HG02798 (cell line): ENCODE data around the gene KCNIP1.
A peak's percentile ranks its signal among the peaks of the same experiment; 100 is the strongest.

Source experiments
- ATAC-seq: cut with Tn5 transposase; IDR thresholded peaks from one replicate; pipeline ENCODE4 v1.9.1; 2021; ENCODE audit warnings: mild to moderate bottlenecking; ENCODE audit not compliant: unreplicated experiment, poor library complexity

The KCNIP1 gene

GRCh38 chr5:170636801-170637477 lies 133.1 kb downstream of the KCNIP1 start:
- ATAC-seq: no peak

GRCh38 chr5:170638051-170638450 lies 134.2 kb downstream of the KCNIP1 start:
- no peak for ATAC-seq

GRCh38 chr5:170638454-170639220 lies 134.8 kb downstream of the KCNIP1 start:
- ATAC-seq: peak; percentile 70

GRCh38 chr5:170639221-170639925 lies 135.6 kb downstream of the KCNIP1 start:
- ATAC-seq: no peak

- no peak for ATAC-seq
Measured at GRCh38 chr5:170640731-170641588, 137.1 kb downstream of the KCNIP1 start.

- ATAC-seq: no peak
Measured at GRCh38 chr5:170641589-170642031, 137.8 kb downstream of the KCNIP1 start.

- no peak for ATAC-seq
Measured at GRCh38 chr5:170642066-170642735, 138.4 kb downstream of the KCNIP1 start.

GRCh38 chr5:170642776-170643436 lies 139.1 kb downstream of the KCNIP1 start:
- ATAC-seq: no peak

GRCh38 chr5:170643591-170643990 lies 139.8 kb downstream of the KCNIP1 start:
- no peak for ATAC-seq

- ATAC-seq: no peak
Measured at GRCh38 chr5:170644501-170644900, 140.7 kb downstream of the KCNIP1 start.

- ATAC-seq: no peak
Measured at GRCh38 chr5:170648541-170648940, 144.7 kb downstream of the KCNIP1 start.

- no peak for ATAC-seq
Measured at GRCh38 chr5:170650850-170651249, 147.0 kb downstream of the KCNIP1 start.

GRCh38 chr5:170651604-170652277 lies 147.9 kb downstream of the KCNIP1 start:
- no peak for ATAC-seq

- no peak for ATAC-seq
Measured at GRCh38 chr5:170655476-170655875, 151.7 kb downstream of the KCNIP1 start.

GRCh38 chr5:170655920-170656319 lies 152.1 kb downstream of the KCNIP1 start:
- ATAC-seq: no peak

GRCh38 chr5:170656346-170656745 lies 152.5 kb downstream of the KCNIP1 start:
- ATAC-seq: no peak

GRCh38 chr5:170660531-170660930 lies 156.7 kb downstream of the KCNIP1 start:
- ATAC-seq: no peak

GRCh38 chr5:170662966-170663365 lies 159.1 kb downstream of the KCNIP1 start:
- no peak for ATAC-seq

- no peak for ATAC-seq
Measured at GRCh38 chr5:170678811-170679210, 175.0 kb downstream of the KCNIP1 start.
